ENCODE results near the gene GPC5. TPM values are rescaled to one million over a fixed set of nuclear protein-coding genes. Genes with fewer than 3 reads are reported as not detected.
"Not testable (repeated sequence)": the region's sequence is repeated elsewhere in the genome, so short reads cannot be mapped to it uniquely, and the experiment has no call there.

GPC5 gene
- total RNA-seq, 1 experiment from 2014 or later = not detected

DNA sequence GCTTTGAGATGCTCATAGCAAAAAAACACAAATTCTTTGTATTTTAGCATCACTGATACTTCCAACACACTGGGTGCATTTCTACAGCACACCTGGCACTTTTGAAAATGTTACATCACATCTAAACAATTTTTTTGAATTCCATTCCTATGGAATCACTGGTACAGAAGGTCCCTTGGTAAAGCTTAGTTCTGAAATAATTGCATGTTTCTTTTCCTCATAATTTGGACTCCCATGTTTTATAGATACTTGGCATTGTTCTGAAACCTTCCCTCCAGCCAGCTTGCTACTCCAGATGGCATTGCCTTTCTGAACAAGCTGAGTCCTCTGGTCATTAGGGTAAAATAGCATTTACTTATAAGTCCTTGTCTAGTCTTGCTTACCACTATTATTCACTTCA lies 1346.8 kb downstream of the GPC5 start:
- H3K4me3 Mint-ChIP-seq (ENCODE audit: low read depth, unreplicated experiment) = no peak overlapping the region
- CTCF ChIA-PET = no interaction called here
- H3K4me1 Mint-ChIP-seq (ENCODE audit: low read depth, unreplicated experiment) = no peaks in the 10 kb centered on the region
- H3K27me3 Mint-ChIP-seq (ENCODE audit: unreplicated experiment) = no peaks in the 10 kb centered on the region
- H3K27ac Mint-ChIP-seq (ENCODE audit: unreplicated experiment) = no peak overlapping the region
- BruUV-seq (replicated peaks) = no TSS peak
- peaks cover 6% of the 10 kb centered on the region for H3K9me3 Mint-ChIP-seq (ENCODE audit: low read depth, unreplicated experiment)
- no peaks in the 10 kb centered on the region for H3K36me3 Mint-ChIP-seq (ENCODE audit: insufficient read depth, unreplicated experiment)
- TF ChIP-seq, protein P1, sequence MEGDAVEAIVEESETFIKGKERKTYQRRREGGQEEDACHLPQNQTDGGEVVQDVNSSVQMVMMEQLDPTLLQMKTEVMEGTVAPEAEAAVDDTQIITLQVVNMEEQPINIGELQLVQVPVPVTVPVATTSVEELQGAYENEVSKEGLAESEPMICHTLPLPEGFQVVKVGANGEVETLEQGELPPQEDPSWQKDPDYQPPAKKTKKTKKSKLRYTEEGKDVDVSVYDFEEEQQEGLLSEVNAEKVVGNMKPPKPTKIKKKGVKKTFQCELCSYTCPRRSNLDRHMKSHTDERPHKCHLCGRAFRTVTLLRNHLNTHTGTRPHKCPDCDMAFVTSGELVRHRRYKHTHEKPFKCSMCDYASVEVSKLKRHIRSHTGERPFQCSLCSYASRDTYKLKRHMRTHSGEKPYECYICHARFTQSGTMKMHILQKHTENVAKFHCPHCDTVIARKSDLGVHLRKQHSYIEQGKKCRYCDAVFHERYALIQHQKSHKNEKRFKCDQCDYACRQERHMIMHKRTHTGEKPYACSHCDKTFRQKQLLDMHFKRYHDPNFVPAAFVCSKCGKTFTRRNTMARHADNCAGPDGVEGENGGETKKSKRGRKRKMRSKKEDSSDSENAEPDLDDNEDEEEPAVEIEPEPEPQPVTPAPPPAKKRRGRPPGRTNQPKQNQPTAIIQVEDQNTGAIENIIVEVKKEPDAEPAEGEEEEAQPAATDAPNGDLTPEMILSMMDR (IDR thresholded peaks at IDR 0.05; ENCODE audit: unreplicated experiment) = no peak
- no peak for DNase-seq
- intact Hi-C loops (cut with micrococcal nuclease; ENCODE audit: unreplicated experiment) = no loop called here

- H3K9me3 Mint-ChIP-seq (ENCODE audit: low read depth, unreplicated experiment); BruUV-seq (replicated peaks); H3K36me3 Mint-ChIP-seq (ENCODE audit: insufficient read depth, unreplicated experiment); H3K27ac Mint-ChIP-seq (ENCODE audit: unreplicated experiment); H3K4me3 Mint-ChIP-seq (ENCODE audit: low read depth, unreplicated experiment); H3K4me1 Mint-ChIP-seq (ENCODE audit: low read depth, unreplicated experiment); intact Hi-C loops (cut with micrococcal nuclease; ENCODE audit: unreplicated experiment); H3K27me3 Mint-ChIP-seq (ENCODE audit: unreplicated experiment); DNase-seq; CTCF ChIA-PET: not testable (repeated sequence)
Observed at GRCh38 chr13:92752705-92753104, 1354.3 kb downstream of the GPC5 start.

- BruUV-seq (replicated peaks) = no TSS peak
- Mint-ChIP-seq H3K27ac (ENCODE audit: unreplicated experiment) (no peak overlapping the region), H3K9me3 (ENCODE audit: low read depth, unreplicated experiment) (no peaks in the 10 kb centered on the region), H3K36me3 (ENCODE audit: insufficient read depth, unreplicated experiment) (no peaks in the 10 kb centered on the region), H3K4me3 (ENCODE audit: low read depth, unreplicated experiment) (no peak overlapping the region), H3K4me1 (ENCODE audit: low read depth, unreplicated experiment) (no peaks in the 10 kb centered on the region), H3K27me3 (ENCODE audit: unreplicated experiment) (no peaks in the 10 kb centered on the region)
- intact Hi-C loops (cut with micrococcal nuclease; ENCODE audit: unreplicated experiment) = no loop called here
- CTCF ChIA-PET = no interaction called here
- no peak for DNase-seq
- TF ChIP-seq, protein P1 (IDR thresholded peaks at IDR 0.05; ENCODE audit: unreplicated experiment) = no peak
Observed at GRCh38 chr13:92761710-92762109, 1363.3 kb downstream of the GPC5 start.

- CTCF ChIA-PET = no interaction called here
- DNase-seq = no peak
- TF ChIP-seq, protein P1 (IDR thresholded peaks at IDR 0.05; ENCODE audit: unreplicated experiment) = no peak
- peaks cover 5% of the 10 kb centered on the region for H3K9me3 Mint-ChIP-seq (ENCODE audit: low read depth, unreplicated experiment)
- H3K27me3 Mint-ChIP-seq (ENCODE audit: unreplicated experiment) = no peaks in the 10 kb centered on the region
- intact Hi-C loops (cut with micrococcal nuclease; ENCODE audit: unreplicated experiment) = no loop called here
- H3K36me3 Mint-ChIP-seq (ENCODE audit: insufficient read depth, unreplicated experiment) = no peaks in the 10 kb centered on the region
- no peak overlapping the region for H3K27ac Mint-ChIP-seq (ENCODE audit: unreplicated experiment)
- no TSS peak for BruUV-seq (replicated peaks)
- no peaks in the 10 kb centered on the region for H3K4me1 Mint-ChIP-seq (ENCODE audit: low read depth, unreplicated experiment)
- no peak overlapping the region for H3K4me3 Mint-ChIP-seq (ENCODE audit: low read depth, unreplicated experiment)
Observed at GRCh38 chr13:92767468-92767867, 1369.0 kb downstream of the GPC5 start.

DNA sequence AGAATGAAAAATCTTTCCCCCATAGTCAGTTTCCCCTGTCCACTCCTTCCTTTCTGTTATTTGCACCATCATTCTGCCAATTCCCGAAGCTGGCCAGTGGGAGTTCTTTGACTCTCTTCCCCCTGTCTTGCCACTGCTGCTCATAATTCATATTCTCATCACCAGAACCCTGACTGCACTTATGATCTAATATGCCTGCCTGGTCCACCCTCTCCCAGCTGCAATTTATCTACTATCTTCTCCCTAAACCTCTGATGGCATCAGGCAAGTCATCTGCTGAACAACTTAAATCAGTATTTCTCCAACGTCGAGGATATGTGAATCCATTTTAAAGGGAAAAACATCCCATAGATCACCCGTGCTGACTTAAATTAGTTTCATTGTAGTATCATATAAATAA lies 1370.2 kb downstream of the GPC5 start:
- no TSS peak for BruUV-seq (replicated peaks)
- intact Hi-C loops (cut with micrococcal nuclease; ENCODE audit: unreplicated experiment) = no loop called here
- H3K36me3 Mint-ChIP-seq (ENCODE audit: insufficient read depth, unreplicated experiment) = no peaks in the 10 kb centered on the region
- H3K4me3 Mint-ChIP-seq (ENCODE audit: low read depth, unreplicated experiment) = no peak overlapping the region
- H3K27ac Mint-ChIP-seq (ENCODE audit: unreplicated experiment) = no peak overlapping the region
- DNase-seq = no peak
- peaks cover 5% of the 10 kb centered on the region for H3K9me3 Mint-ChIP-seq (ENCODE audit: low read depth, unreplicated experiment)
- no peaks in the 10 kb centered on the region for H3K27me3 Mint-ChIP-seq (ENCODE audit: unreplicated experiment)
- CTCF ChIA-PET = no interaction called here
- TF ChIP-seq, protein P1 (IDR thresholded peaks at IDR 0.05; ENCODE audit: unreplicated experiment) = no peak
- no peaks in the 10 kb centered on the region for H3K4me1 Mint-ChIP-seq (ENCODE audit: low read depth, unreplicated experiment)
